Measurements from ENCODE around the gene PPARG. TPM values are rescaled to one million over a fixed set of nuclear protein-coding genes. Genes with fewer than 3 reads are reported as not detected.

Gene PPARG
- total RNA-seq, 4 donors from 2014 or later, result 20.0 to 64.2 (median 29.6) TPM

DNA sequence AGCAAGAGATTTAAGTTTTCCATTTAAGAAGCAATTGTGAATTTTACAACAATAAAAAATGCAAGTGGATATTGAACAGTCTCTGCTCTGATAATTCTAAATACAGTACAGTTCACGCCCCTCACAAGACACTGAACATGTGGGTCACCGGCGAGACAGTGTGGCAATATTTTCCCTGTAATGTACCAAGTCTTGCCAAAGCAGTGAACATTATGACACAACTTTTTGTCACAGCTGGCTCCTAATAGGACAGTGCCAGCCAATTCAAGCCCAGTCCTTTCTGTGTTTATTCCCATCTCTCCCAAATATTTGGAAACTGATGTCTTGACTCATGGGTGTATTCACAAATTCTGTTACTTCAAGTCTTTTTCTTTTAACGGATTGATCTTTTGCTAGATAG is 62.3 kb downstream of the PPARG start:
- Histone ChIP-seq H3K4me1 (peaks cover 0 to 32% (median 8%) of the 10 kb centered on the region in 4 donors), H3K36me3 (no peaks in the 10 kb centered on the region), H3K9me3 (no peaks in the 10 kb centered on the region), H3K27ac (no peak overlapping the region), H3K27me3 (no peaks in the 10 kb centered on the region), H3K4me3 (no peak overlapping the region)
- TF ChIP-seq, protein P1, sequence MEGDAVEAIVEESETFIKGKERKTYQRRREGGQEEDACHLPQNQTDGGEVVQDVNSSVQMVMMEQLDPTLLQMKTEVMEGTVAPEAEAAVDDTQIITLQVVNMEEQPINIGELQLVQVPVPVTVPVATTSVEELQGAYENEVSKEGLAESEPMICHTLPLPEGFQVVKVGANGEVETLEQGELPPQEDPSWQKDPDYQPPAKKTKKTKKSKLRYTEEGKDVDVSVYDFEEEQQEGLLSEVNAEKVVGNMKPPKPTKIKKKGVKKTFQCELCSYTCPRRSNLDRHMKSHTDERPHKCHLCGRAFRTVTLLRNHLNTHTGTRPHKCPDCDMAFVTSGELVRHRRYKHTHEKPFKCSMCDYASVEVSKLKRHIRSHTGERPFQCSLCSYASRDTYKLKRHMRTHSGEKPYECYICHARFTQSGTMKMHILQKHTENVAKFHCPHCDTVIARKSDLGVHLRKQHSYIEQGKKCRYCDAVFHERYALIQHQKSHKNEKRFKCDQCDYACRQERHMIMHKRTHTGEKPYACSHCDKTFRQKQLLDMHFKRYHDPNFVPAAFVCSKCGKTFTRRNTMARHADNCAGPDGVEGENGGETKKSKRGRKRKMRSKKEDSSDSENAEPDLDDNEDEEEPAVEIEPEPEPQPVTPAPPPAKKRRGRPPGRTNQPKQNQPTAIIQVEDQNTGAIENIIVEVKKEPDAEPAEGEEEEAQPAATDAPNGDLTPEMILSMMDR (IDR thresholded peaks at IDR 0.05), result no peak
- TF ChIP-seq EP300 (IDR thresholded peaks at IDR 0.05), result peak in 1 of 2 donors; percentile 81
- WGBS, 2 donors, result 60 to 68% methylated on average over 4 of the region's 4 CpGs
- peak in 1 of 2 donors; percentile 44 for DNase-seq (ENCODE audit: low spot score in 2 of 2)

DNA sequence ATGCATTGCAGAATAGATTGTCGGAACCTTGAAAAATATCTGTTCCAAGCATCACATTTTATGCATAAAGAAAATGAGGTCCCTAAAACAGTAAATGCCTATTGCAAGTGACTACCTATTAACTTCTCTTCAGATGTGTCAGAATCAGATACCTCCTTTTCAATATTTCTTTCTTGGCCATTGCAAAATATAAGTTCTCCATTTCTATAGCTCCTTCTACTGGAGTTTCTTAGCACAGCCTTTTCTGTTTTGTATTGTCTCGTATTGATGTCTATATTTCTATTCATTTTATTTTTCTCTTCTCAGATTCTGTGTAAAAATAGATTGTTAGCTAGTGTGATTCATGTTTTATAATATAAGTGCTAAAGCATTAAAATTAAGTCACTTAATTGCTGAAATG is 63.4 kb downstream of the PPARG start:
- H3K27ac ChIP-seq, result no peak overlapping the region
- H3K27me3 ChIP-seq, result no peaks in the 10 kb centered on the region
- DNase-seq (ENCODE audit: low spot score in 2 of 2), result no peak
- 77 to 86% methylated on average over 2 of the region's 2 CpGs for WGBS, 2 donors
- peaks cover 0 to 32% (median 8%) of the 10 kb centered on the region in 4 donors for H3K4me1 ChIP-seq
- no peak overlapping the region for H3K4me3 ChIP-seq
- no peaks in the 10 kb centered on the region for H3K9me3 ChIP-seq
- no peak for TF ChIP-seq POLR2A (IDR thresholded peaks at IDR 0.05)
- TF ChIP-seq EP300 (IDR thresholded peaks at IDR 0.05), result no peak
- TF ChIP-seq, protein P1 (IDR thresholded peaks at IDR 0.05), result no peak
- H3K36me3 ChIP-seq, result no peaks in the 10 kb centered on the region

DNA sequence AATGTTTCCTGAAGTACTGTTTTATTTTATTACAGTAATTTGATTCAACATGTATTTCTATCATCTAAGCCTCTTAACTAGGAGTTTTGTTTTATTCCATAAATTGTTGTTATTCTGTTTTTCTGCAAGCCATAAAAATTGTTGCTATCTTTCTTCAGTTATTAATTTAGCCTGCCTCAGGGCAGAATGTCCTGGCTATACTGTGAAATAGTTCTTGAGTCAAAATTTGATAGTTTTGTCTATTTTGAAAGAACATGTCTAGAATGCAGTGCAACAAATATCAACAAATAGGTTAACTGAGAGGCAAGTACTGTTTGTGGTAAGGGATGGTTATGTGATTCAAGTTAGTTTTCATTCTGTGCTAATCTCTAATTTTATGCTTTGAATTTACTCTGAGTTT is 63.9 kb downstream of the PPARG start:
- Histone ChIP-seq H3K4me3 (no peak overlapping the region), H3K27ac (no peak overlapping the region), H3K36me3 (no peaks in the 10 kb centered on the region), H3K9me3 (no peaks in the 10 kb centered on the region), H3K27me3 (no peaks in the 10 kb centered on the region), H3K4me1 (peaks cover 0 to 32% (median 8%) of the 10 kb centered on the region in 4 donors)
- DNase-seq (ENCODE audit: low spot score in 2 of 2), result no peak
- TF ChIP-seq, protein P1 (IDR thresholded peaks at IDR 0.05), result no peak
- TF ChIP-seq POLR2A (IDR thresholded peaks at IDR 0.05) (no peak), EP300 (IDR thresholded peaks at IDR 0.05) (no peak)

DNA sequence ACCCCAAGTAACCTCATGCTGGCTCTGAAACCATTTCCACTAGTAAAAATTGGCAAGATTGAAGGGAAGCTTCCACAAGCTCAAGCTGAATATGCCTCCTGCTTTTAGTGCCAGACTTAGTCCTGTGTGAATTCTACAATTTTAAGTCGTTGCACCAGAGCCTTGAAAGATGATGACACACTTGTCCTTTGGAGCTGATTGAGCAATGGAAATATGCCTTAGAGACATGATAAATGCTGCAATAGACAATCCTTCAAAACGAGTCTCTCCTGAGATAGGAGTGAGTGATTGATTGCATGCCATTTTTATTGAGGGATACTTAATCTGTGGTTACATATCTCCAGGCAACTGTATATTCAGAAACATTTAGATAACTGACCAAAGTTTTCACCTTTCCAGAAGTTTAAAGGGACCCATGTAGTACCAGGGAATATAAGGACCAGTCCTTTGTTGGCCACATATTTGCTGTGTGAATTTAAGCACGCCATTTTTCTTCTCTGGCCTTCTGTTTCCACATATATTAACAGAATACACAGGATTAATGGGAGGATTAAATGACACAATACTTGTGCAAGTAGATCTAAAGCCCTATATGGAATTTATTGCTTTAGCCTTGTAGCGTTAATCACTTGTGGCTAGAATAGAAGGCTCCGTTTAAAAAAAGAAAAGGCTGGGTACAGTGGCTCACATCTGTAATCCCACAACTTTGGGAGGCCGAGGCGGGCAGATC is 65.1 kb downstream of the PPARG start:
- H3K9me3 ChIP-seq, result no peaks in the 10 kb centered on the region
- no peak overlapping the region for H3K4me3 ChIP-seq
- H3K27ac ChIP-seq, result no peak overlapping the region
- TF ChIP-seq EP300 (IDR thresholded peaks at IDR 0.05), result peak in 1 of 2 donors; percentile 91
- no peak for TF ChIP-seq POLR2A (IDR thresholded peaks at IDR 0.05)
- H3K36me3 ChIP-seq, result no peaks in the 10 kb centered on the region
- WGBS, 2 donors, result 73 to 75% methylated on average over 7 of the region's 7 CpGs
- peak in 1 of 2 donors; percentile 47 for DNase-seq (ENCODE audit: low spot score in 2 of 2)
- H3K4me1 ChIP-seq, result peaks cover 0 to 32% (median 8%) of the 10 kb centered on the region in 4 donors
- H3K27me3 ChIP-seq, result no peaks in the 10 kb centered on the region

DNA sequence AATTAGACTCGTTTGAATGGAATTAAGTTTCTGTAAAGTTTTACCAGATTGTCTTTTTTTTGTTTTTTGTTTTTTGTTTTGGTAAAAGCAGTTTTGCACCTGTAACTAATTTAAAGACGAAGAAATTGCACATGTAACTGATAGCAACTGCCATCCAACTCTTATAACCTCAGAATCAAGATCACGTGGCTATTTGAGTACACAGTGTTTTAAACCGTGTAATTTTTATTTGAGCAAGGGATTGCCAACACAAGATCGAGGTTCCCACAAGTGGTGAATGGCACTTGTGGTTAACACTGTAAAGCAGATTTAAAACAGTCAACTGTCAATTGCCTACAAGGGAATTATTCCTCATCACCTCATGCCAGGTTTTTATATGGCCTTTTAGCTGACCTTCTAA is 67.3 kb downstream of the PPARG start:
- Histone ChIP-seq H3K27ac (no peak overlapping the region), H3K4me1 (peaks cover 0 to 17% (median 3%) of the 10 kb centered on the region in 4 donors), H3K36me3 (no peaks in the 10 kb centered on the region), H3K27me3 (no peaks in the 10 kb centered on the region), H3K9me3 (no peaks in the 10 kb centered on the region), H3K4me3 (no peak overlapping the region)
- DNase-seq (ENCODE audit: low spot score in 2 of 2), result no peak
- TF ChIP-seq POLR2A (IDR thresholded peaks at IDR 0.05) (no peak), EP300 (IDR thresholded peaks at IDR 0.05) (no peak)
- TF ChIP-seq, protein P1 (IDR thresholded peaks at IDR 0.05), result no peak
- 70 to 75% methylated on average over 5 of the region's 5 CpGs for WGBS, 2 donors
